HPDE6-E6E7 (cell line): ENCODE measurements around the gene BICC1.

Experiments
- DNase-seq: peaks from one replicate; pipeline ENCODE4 v3.0.0; 2011; ENCODE audit warnings: missing footprints; ENCODE audit errors: extremely low spot score

The BICC1 gene

DNA sequence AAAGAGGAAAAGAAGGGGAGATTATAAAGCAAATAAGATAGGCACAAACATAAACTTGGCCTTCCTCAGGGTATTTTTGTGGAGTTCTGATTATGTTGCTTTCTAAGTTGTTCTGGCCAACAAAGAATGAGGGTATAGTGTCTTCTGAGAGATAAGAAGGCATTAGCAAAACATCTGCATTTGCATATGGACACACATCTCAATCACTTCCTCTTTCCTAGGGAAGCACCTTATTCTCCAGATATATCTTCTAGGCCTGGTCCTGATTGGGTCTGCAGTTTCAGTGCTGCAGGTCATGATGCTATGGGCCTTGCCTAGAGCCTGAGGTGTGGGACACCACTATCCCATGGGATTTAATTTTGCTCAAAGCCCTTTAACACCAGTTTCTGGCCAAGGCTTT lies 355.0 kb downstream of the BICC1 start:
- DNase-seq = no peak

- DNase-seq = no peak
Measured at GRCh38 chr10:58868736-58869435, 356.2 kb downstream of the BICC1 start.

DNA sequence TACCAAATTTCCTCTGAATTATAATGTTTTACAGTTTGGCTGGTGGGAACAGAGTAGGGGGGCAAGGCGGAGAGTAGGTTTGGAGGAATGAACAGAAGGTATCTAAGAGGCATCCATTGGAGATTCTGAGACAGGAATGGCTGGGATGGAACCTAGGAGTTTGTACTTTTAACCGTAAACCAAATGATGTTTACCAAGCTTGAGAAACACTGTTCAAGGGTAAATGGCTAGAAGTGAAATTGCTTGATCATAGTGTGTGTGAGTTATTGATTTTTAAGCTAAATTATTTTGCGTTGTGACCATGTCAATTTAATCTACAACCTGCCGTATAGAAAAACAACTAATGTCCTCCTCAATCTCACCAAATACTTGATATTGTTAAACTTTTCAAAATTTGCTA lies 357.4 kb downstream of the BICC1 start:
- DNase-seq = no peak

GRCh38 chr10:58873161-58873560 lies 360.5 kb downstream of the BICC1 start:
- no peak for DNase-seq
